SIG-M5 treated with dmso at 0.1 percent for 504 hours (cell line): ENCODE measurements around the gene WARS2.
"Not testable (repeated sequence)": the region's sequence is repeated elsewhere in the genome, so short reads cannot be mapped to it uniquely, and the experiment has no call there.

Source experiments
- DNase-seq: peaks from one replicate; lab custom pipeline; 2025; ENCODE audit not compliant: unreplicated experiment; lab: John Stamatoyannopoulos, UW

Gene WARS2

GRCh38 chr1:119140177-119141019 is at the start of gene WARS2:
TSS of gene WARS2 (minus strand) at chr1:119140653. CDS start at chr1:119140644, 9 bp downstream.
- peak; percentile 95 for DNase-seq

GRCh38 chr1:119188926-119189325 is 48.5 kb upstream of the WARS2 start:
- DNase-seq: no peak

- no peak for DNase-seq
Measured at GRCh38 chr1:119187416-119187815, 47.0 kb upstream of the WARS2 start.

- DNase-seq: no peak
Measured at GRCh38 chr1:119186471-119186870, 46.0 kb upstream of the WARS2 start.

- no peak for DNase-seq
Measured at GRCh38 chr1:119184972-119185371, 44.5 kb upstream of the WARS2 start.

- no peak for DNase-seq
Measured at GRCh38 chr1:119181218-119181617, 40.8 kb upstream of the WARS2 start.

- DNase-seq: no peak
Measured at GRCh38 chr1:119179051-119179450, 38.6 kb upstream of the WARS2 start.

GRCh38 chr1:119172927-119173326 is 32.5 kb upstream of the WARS2 start:
- not testable (repeated sequence) for DNase-seq

GRCh38 chr1:119171381-119172010 is 31.0 kb upstream of the WARS2 start:
- DNase-seq: not testable (repeated sequence)

GRCh38 chr1:119163396-119163795 is 22.9 kb upstream of the WARS2 start:
- no peak for DNase-seq

- no peak for DNase-seq
Measured at GRCh38 chr1:119160866-119161265, 20.4 kb upstream of the WARS2 start.

GRCh38 chr1:119160409-119160808 is 20.0 kb upstream of the WARS2 start:
- DNase-seq: no peak

GRCh38 chr1:119159966-119160365 is 19.5 kb upstream of the WARS2 start:
- DNase-seq: no peak

- no peak for DNase-seq
Measured at GRCh38 chr1:119159111-119159510, 18.7 kb upstream of the WARS2 start.

- not testable (repeated sequence) for DNase-seq
Measured at GRCh38 chr1:119156761-119157160, 16.3 kb upstream of the WARS2 start.

- DNase-seq: not testable (repeated sequence)
Measured at GRCh38 chr1:119155069-119155468, 14.6 kb upstream of the WARS2 start.

GRCh38 chr1:119150150-119150549 is 9.7 kb upstream of the WARS2 start:
- no peak for DNase-seq

GRCh38 chr1:119147661-119148090 is 7.2 kb upstream of the WARS2 start:
- DNase-seq: no peak

GRCh38 chr1:119146466-119146865 is 6.0 kb upstream of the WARS2 start:
- no peak for DNase-seq

GRCh38 chr1:119144813-119145212 is 4.4 kb upstream of the WARS2 start:
- DNase-seq: no peak

GRCh38 chr1:119143706-119144105 is 3.3 kb upstream of the WARS2 start:
- no peak for DNase-seq

- DNase-seq: no peak
Measured at GRCh38 chr1:119141660-119142059, 1.2 kb upstream of the WARS2 start.
